HG03457 (cell line): ENCODE measurements around the gene PFKM.
"Not testable (repeated sequence)": the region's sequence is repeated elsewhere in the genome, so short reads cannot be mapped to it uniquely, and the experiment has no call there.

Experiments
- ATAC-seq: cut with Tn5 transposase; IDR thresholded peaks from one replicate; pipeline ENCODE4 v1.9.1; 2021; ENCODE audit warnings: moderate number of reproducible peaks; ENCODE audit not compliant: unreplicated experiment

PFKM gene

GRCh38 chr12:48155786-48156185, 36.6 kb downstream of the PFKM start:
- ATAC-seq, result not testable (repeated sequence)

GRCh38 chr12:48156652-48157017, 37.5 kb downstream of the PFKM start:
- ATAC-seq, result no peak

GRCh38 chr12:48157018-48157888, 38.1 kb downstream of the PFKM start, which contains the start of gene ASB8:
ASB8 (minus strand) TSS chr12:48157515; CDS start chr12:48153496, 4,019 bp downstream.
- peak; percentile 83 for ATAC-seq

- ATAC-seq, result no peak
Observed at GRCh38 chr12:48157889-48158370, 38.8 kb downstream of the PFKM start.

- ATAC-seq, result no peak
Observed at GRCh38 chr12:48160046-48160445, 40.9 kb downstream of the PFKM start.

GRCh38 chr12:48160807-48161206, 41.6 kb downstream of the PFKM start:
- ATAC-seq, result no peak

- no peak for ATAC-seq
Observed at GRCh38 chr12:48163150-48163747, 44.1 kb downstream of the PFKM start.

- no peak for ATAC-seq
Observed at GRCh38 chr12:48164451-48164850, 45.3 kb downstream of the PFKM start.

- ATAC-seq, result no peak
Observed at GRCh38 chr12:48165089-48165981, 46.2 kb downstream of the PFKM start.

GRCh38 chr12:48169011-48169410, 49.8 kb downstream of the PFKM start:
- no peak for ATAC-seq

GRCh38 chr12:48175613-48176416, 56.7 kb downstream of the PFKM start:
- ATAC-seq, result no peak

- ATAC-seq, result no peak
Observed at GRCh38 chr12:48176417-48176751, 57.2 kb downstream of the PFKM start.

GRCh38 chr12:48177982-48178381, 58.8 kb downstream of the PFKM start:
- ATAC-seq, result no peak

GRCh38 chr12:48179466-48179865, 60.3 kb downstream of the PFKM start:
- no peak for ATAC-seq

GRCh38 chr12:48180424-48180823, 61.3 kb downstream of the PFKM start:
- ATAC-seq, result no peak

- no peak for ATAC-seq
Observed at GRCh38 chr12:48180857-48181495, 61.8 kb downstream of the PFKM start.

- ATAC-seq, result no peak
Observed at GRCh38 chr12:48182631-48183030, 63.5 kb downstream of the PFKM start.

- peak; percentile 60 for ATAC-seq
Observed at GRCh38 chr12:48183091-48183875, 64.1 kb downstream of the PFKM start, which contains the start of gene CCDC184. CCDC184 (plus strand) TSS chr12:48183644; CDS start chr12:48184123, 479 bp downstream.
